Panc1 (cell line): Measurements from ENCODE around the gene KCNJ9. TPM values are rescaled to one million over a fixed set of nuclear protein-coding genes. Genes with fewer than 3 reads are reported as not detected.

Experiments
- ATAC-seq: fragments of 200-7000 bp; cut with Tn5 transposase; 2 replicates; pipeline ENCODE4 v1.9.1; 2020; ENCODE audit warnings: mild to moderate bottlenecking, moderate library complexity
- BruUV-seq: library from RNA; stranded (reverse); fragments of 400-500 nt; replicated peaks from 2 replicates; lab custom pipeline; 2021; lab: Mats Ljungman, UMichigan
- CTCF ChIA-PET: fragments of 300-600 bp; sonication (Branson Sonifier 250); formaldehyde crosslinking; loops from one replicate; lab custom pipeline; 2022; ENCODE audit warnings: antibody characterized with exemption; lab: Charles Lee
- POLR2A ChIA-PET: fragments of 300-600 bp; sonication (Branson Sonifier 250); formaldehyde crosslinking; loops from one replicate; lab custom pipeline; 2022; ENCODE audit warnings: antibody characterized with exemption; lab: Charles Lee
- DNase-seq: peaks from one replicate; pipeline ENCODE4 v3.0.0-alpha.2; 2010; ENCODE audit warnings: low read depth, low spot score
- H3K27ac ChIP-seq: 2 replicates; pipeline ENCODE4 v1.5.1; 2011; ENCODE audit warnings: mild to moderate bottlenecking, low read length, inconsistent platforms
- H3K27me3 ChIP-seq: fragments of 200-500 bp; sonication (Bioruptor generic); 2 replicates; pipeline ENCODE4 v1.6.0; 2014; ENCODE audit warnings: low read length, inconsistent platforms; ENCODE audit not compliant: control insufficient read depth, insufficient read depth
- H3K36me3 ChIP-seq: fragments of 200-500 bp; sonication (Bioruptor generic); 2 replicates; pipeline ENCODE4 v1.5.1; 2014; ENCODE audit warnings: inconsistent platforms, mild to moderate bottlenecking, low read length, moderate library complexity; ENCODE audit not compliant: control insufficient read depth, insufficient read depth
- H3K4me1 ChIP-seq: 2 replicates; pipeline ENCODE4 v1.5.1; 2011; ENCODE audit warnings: inconsistent platforms, mild to moderate bottlenecking, low read length, moderate library complexity; ENCODE audit not compliant: control insufficient read depth, insufficient read depth
- H3K4me3 ChIP-seq, 2 experiments: 2 replicates each; pipeline ENCODE4 v1.5.1; 2011 to 2012; ENCODE audit warnings: low read depth in 2 of 2, low read length in 2 of 2, mild to moderate bottlenecking in 2 of 2, inconsistent platforms in 1 of 2, moderate library complexity in 1 of 2
- H3K9me3 ChIP-seq: fragments of 200-500 bp; sonication (Bioruptor generic); 2 replicates; pipeline ENCODE4 v1.5.1; 2014; ENCODE audit warnings: low read depth, mild to moderate bottlenecking, inconsistent platforms, low read length, moderate library complexity; ENCODE audit not compliant: control insufficient read depth, insufficient read depth
- CTCF ChIP-seq: fragments of 450-650 bp; IDR thresholded peaks from 2 replicates; pipeline ENCODE4 v1.5.1; 2017; ENCODE audit warnings: mild to moderate bottlenecking
- POLR2AphosphoS5 ChIP-seq: IDR thresholded peaks from 2 replicates; pipeline ENCODE4 v1.6.1; 2012; ENCODE audit warnings: mild to moderate bottlenecking, low read depth, low read length, moderate library complexity
- SIN3A ChIP-seq: IDR thresholded peaks from 2 replicates; pipeline ENCODE4 v1.6.1; 2012; ENCODE audit warnings: low read depth, mild to moderate bottlenecking, low read length, moderate library complexity, borderline replicate concordance; ENCODE audit not compliant: insufficient read depth
- TCF7L2 ChIP-seq: IDR thresholded peaks from 2 replicates; pipeline ENCODE4 v1.6.1; 2011; ENCODE audit warnings: mild to moderate bottlenecking, low read depth, low read length, inconsistent platforms
- in situ Hi-C: cut with HindIII; loops from 2 replicates; pipeline ENCODE4 v1.10.0; 2016; ENCODE audit warnings: low sequenced_read_pairs, low pct_unique_long_range_greater_than_20kb
- intact Hi-C: fragments of 100-400 bp; cut with micrococcal nuclease; formaldehyde crosslinking; loops from one replicate; pipeline ENCODE4 v1.10.0; 2022; ENCODE audit not compliant: unreplicated experiment
- total RNA-seq: library from RNA; stranded (reverse); gene quantifications from one replicate; pipeline ENCODE4 v1.2.1, GENCODE V29; 2021; ENCODE audit not compliant: unreplicated experiment
- TF ChIP-seq, protein P1 (sequence below), 2 experiments: IDR thresholded peaks; 2 replicates each; pipeline ENCODE4 v1.6.1; 2011 to 2012; ENCODE audit warnings: low read depth in 2 of 2, control low read depth in 1 of 2, low read length in 1 of 2, mild to moderate bottlenecking in 1 of 2, moderate library complexity in 1 of 2; ENCODE audit not compliant: insufficient read depth in 1 of 2

The KCNJ9 gene
- total RNA-seq, 1 experiment from 2014 or later: not detected

DNA sequence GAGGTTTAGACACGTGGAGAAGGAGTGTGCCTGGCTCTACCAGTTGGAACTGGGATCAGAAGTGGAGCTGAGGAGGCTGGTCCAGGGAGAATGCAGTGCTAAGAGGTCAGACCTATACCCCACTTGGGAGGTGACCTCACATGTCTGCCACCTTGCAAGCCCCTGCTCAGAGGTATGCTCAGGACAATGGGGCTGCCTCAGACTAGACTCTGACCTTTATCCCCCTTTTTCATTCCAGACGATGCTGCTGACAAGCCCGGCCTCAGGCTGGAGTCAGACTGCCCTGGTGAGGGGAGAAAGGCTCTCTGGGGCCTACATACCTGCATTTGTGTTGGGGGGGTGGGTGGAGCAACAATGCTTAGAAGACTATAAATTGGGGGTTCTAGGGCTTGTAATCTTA is 16.6 kb upstream of the KCNJ9 start:
- Histone ChIP-seq H3K27me3 (peaks cover 6% of the 10 kb centered on the region), H3K4me1 (peaks cover 3% of the 10 kb centered on the region; the same call in 1 of the 2 replicates), H3K36me3 (no peaks in the 10 kb centered on the region), H3K4me3 (no peak overlapping the region), H3K27ac (no peak overlapping the region), H3K9me3 (no peaks in the 10 kb centered on the region)
- no peak for ATAC-seq
- ChIA-PET POLR2A (no interaction called here), CTCF (interaction anchor here (0.5 kb wide), 1 partner anchor 44 kb away, joined by 9 read pairs; no protein-coding TSS in a partner anchor)
- intact Hi-C loops: no loop called here
- TF ChIP-seq SIN3A (no peak), TCF7L2 (no peak), POLR2AphosphoS5 (no peak), CTCF (no peak)
- TF ChIP-seq, protein P1, sequence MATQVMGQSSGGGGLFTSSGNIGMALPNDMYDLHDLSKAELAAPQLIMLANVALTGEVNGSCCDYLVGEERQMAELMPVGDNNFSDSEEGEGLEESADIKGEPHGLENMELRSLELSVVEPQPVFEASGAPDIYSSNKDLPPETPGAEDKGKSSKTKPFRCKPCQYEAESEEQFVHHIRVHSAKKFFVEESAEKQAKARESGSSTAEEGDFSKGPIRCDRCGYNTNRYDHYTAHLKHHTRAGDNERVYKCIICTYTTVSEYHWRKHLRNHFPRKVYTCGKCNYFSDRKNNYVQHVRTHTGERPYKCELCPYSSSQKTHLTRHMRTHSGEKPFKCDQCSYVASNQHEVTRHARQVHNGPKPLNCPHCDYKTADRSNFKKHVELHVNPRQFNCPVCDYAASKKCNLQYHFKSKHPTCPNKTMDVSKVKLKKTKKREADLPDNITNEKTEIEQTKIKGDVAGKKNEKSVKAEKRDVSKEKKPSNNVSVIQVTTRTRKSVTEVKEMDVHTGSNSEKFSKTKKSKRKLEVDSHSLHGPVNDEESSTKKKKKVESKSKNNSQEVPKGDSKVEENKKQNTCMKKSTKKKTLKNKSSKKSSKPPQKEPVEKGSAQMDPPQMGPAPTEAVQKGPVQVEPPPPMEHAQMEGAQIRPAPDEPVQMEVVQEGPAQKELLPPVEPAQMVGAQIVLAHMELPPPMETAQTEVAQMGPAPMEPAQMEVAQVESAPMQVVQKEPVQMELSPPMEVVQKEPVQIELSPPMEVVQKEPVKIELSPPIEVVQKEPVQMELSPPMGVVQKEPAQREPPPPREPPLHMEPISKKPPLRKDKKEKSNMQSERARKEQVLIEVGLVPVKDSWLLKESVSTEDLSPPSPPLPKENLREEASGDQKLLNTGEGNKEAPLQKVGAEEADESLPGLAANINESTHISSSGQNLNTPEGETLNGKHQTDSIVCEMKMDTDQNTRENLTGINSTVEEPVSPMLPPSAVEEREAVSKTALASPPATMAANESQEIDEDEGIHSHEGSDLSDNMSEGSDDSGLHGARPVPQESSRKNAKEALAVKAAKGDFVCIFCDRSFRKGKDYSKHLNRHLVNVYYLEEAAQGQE (IDR thresholded peaks at IDR 0.05; ENCODE audit: insufficient read depth in 1 of 2, low read depth in 2 of 2, low read length in 1 of 2): no peak
- no peak for DNase-seq
- BruUV-seq: no TSS peak
- in situ Hi-C loops: no loop called here

GRCh38 chr1:160066829-160067745 is 14.3 kb upstream of the KCNJ9 start:
- no peak for DNase-seq
- in situ Hi-C loops: no loop called here
- Histone ChIP-seq H3K4me3 (no peak overlapping the region), H3K9me3 (no peaks in the 10 kb centered on the region), H3K4me1 (no peaks in the 10 kb centered on the region), H3K27me3 (peaks cover 15% of the 10 kb centered on the region), H3K27ac (no peak overlapping the region), H3K36me3 (no peaks in the 10 kb centered on the region)
- ChIA-PET POLR2A (interaction anchor here (0.5 kb wide), 1 partner anchor 274 kb away, joined by 3 read pairs; no protein-coding TSS in a partner anchor), CTCF (interaction anchor here (0.7 kb wide), 1 partner anchor 86 kb away, joined by 3 read pairs; no protein-coding TSS in a partner anchor)
- intact Hi-C loops: no loop called here
- TF ChIP-seq, protein P1 (IDR thresholded peaks at IDR 0.05; ENCODE audit: insufficient read depth in 1 of 2, low read depth in 2 of 2, low read length in 1 of 2): no peak
- TF ChIP-seq POLR2AphosphoS5 (no peak), SIN3A (no peak), TCF7L2 (no peak), CTCF (no peak)
- BruUV-seq: no TSS peak
- ATAC-seq: no peak
